WTC11 (cell line): ENCODE results near the gene CEP72. TPM values are rescaled to one million over a fixed set of nuclear protein-coding genes. Genes with fewer than 3 reads are reported as not detected.

Source experiments
- ATAC-seq: fragments of 200-7000 bp; cut with Tn5 transposase; 2 replicates; pipeline ENCODE4 v1.10.0; 2021; ENCODE audit warnings: mild to moderate bottlenecking, moderate library complexity
- CTCF ChIA-PET: fragments of 300-600 bp; sonication (Branson Sonifier 250); formaldehyde crosslinking; loops from one replicate; lab custom pipeline; 2021; ENCODE audit warnings: antibody characterized with exemption; lab: Charles Lee
- POLR2A ChIA-PET: fragments of 350-600 bp; sonication (Branson Sonifier 250); formaldehyde crosslinking; loops from one replicate; lab custom pipeline; 2021; ENCODE audit warnings: antibody characterized with exemption; lab: Charles Lee
- DNase-seq: peaks from one replicate; pipeline ENCODE4 v3.0.0; 2021; ENCODE audit warnings: low spot score
- H3K27ac Mint-ChIP-seq: 2 replicates; pipeline ENCODE4 v1.8.0; 2021; ENCODE audit warnings: mixed read lengths
- H3K27me3 Mint-ChIP-seq: 2 replicates; pipeline ENCODE4 v1.8.0; 2021; ENCODE audit warnings: low read depth, mild to moderate bottlenecking, moderate library complexity, mixed read lengths
- H3K36me3 Mint-ChIP-seq: 2 replicates; pipeline ENCODE4 v1.8.0; 2021; ENCODE audit warnings: mixed read lengths
- H3K4me1 Mint-ChIP-seq: 2 replicates; pipeline ENCODE4 v1.8.0; 2022; ENCODE audit warnings: mixed read lengths
- H3K4me3 Mint-ChIP-seq: 2 replicates; pipeline ENCODE4 v1.8.0; 2021; ENCODE audit warnings: mild to moderate bottlenecking, moderate library complexity, mixed read lengths
- H3K9me3 Mint-ChIP-seq: 2 replicates; pipeline ENCODE4 v1.8.0; 2021; ENCODE audit warnings: mixed read lengths
- FOXK1 ChIP-seq: sonication (generic); formaldehyde crosslinking; IDR thresholded peaks from 2 replicates; pipeline ENCODE4 v1.8.0; 2022; ENCODE audit warnings: mild to moderate bottlenecking, moderate library complexity, missing genetic modification reagents
- JUN ChIP-seq: sonication (generic); formaldehyde crosslinking; IDR thresholded peaks from 2 replicates; pipeline ENCODE4 v1.8.0; 2023; ENCODE audit warnings: mild to moderate bottlenecking, missing genetic modification reagents
- MXD4 ChIP-seq: fragments of 250-450 bp; sonication (Bioruptor Pico); IDR thresholded peaks from 2 replicates; pipeline ENCODE4 v1.8.0; 2021; ENCODE audit warnings: mild to moderate bottlenecking, moderate library complexity, borderline replicate concordance
- NFYB ChIP-seq: sonication (generic); formaldehyde crosslinking; conservative IDR thresholded peaks from 2 replicates; pipeline ENCODE4 v1.8.0; 2022; ENCODE audit warnings: low read depth, missing genetic modification reagents
- NR2C2 ChIP-seq: sonication (generic); formaldehyde crosslinking; IDR thresholded peaks from 2 replicates; pipeline ENCODE4 v1.8.0; 2022; ENCODE audit warnings: mild to moderate bottlenecking, missing genetic modification reagents
- RORB ChIP-seq: fragments of 250-450 bp; sonication (Bioruptor Pico); IDR thresholded peaks from 2 replicates; pipeline ENCODE4 v1.9.0; 2021; ENCODE audit warnings: mild to moderate bottlenecking
- SMAD4 ChIP-seq: sonication (generic); formaldehyde crosslinking; IDR thresholded peaks from 2 replicates; pipeline ENCODE4 v1.8.0; 2022; ENCODE audit warnings: mild to moderate bottlenecking, missing genetic modification reagents
- SOX15 ChIP-seq: fragments of 250-450 bp; sonication (Bioruptor Pico); IDR thresholded peaks from 2 replicates; pipeline ENCODE4 v1.9.0; 2021; ENCODE audit warnings: mild to moderate bottlenecking
- TEAD4 ChIP-seq: sonication (generic); formaldehyde crosslinking; IDR thresholded peaks from 2 replicates; pipeline ENCODE4 v1.8.0; 2022; ENCODE audit warnings: mild to moderate bottlenecking, missing genetic modification reagents
- ZBTB21 ChIP-seq: sonication (generic); formaldehyde crosslinking; IDR thresholded peaks from 2 replicates; pipeline ENCODE4 v1.8.1; 2023; ENCODE audit warnings: mild to moderate bottlenecking, missing genetic modification reagents, borderline replicate concordance
- ZNF219 ChIP-seq: sonication (generic); formaldehyde crosslinking; IDR thresholded peaks from 2 replicates; pipeline ENCODE4 v1.8.0; 2023; ENCODE audit warnings: missing genetic modification reagents, mild to moderate bottlenecking, borderline replicate concordance
- ZNF263 ChIP-seq: sonication (generic); formaldehyde crosslinking; IDR thresholded peaks from 2 replicates; pipeline ENCODE4 v1.8.1; 2022; ENCODE audit warnings: low read depth, mild to moderate bottlenecking, moderate library complexity, missing genetic modification reagents
- ZNF317 ChIP-seq: sonication (generic); formaldehyde crosslinking; IDR thresholded peaks from 2 replicates; pipeline ENCODE4 v1.8.1; 2023; ENCODE audit warnings: low read depth, mild to moderate bottlenecking, moderate library complexity, missing genetic modification reagents, borderline replicate concordance
- ZNF396 ChIP-seq: fragments of 250-450 bp; sonication (Bioruptor Pico); IDR thresholded peaks from 2 replicates; pipeline ENCODE4 v1.8.0; 2021; ENCODE audit warnings: mild to moderate bottlenecking, moderate library complexity, borderline replicate concordance
- ZNF416 ChIP-seq: fragments of 250-450 bp; sonication (Bioruptor Pico); IDR thresholded peaks from 2 replicates; pipeline ENCODE4 v1.9.0; 2021; ENCODE audit warnings: mild to moderate bottlenecking, inconsistent platforms
- ZNF423 ChIP-seq: fragments of 250-450 bp; sonication (Bioruptor Pico); IDR thresholded peaks from 2 replicates; pipeline ENCODE4 v2.1.2; 2022; ENCODE audit warnings: mild to moderate bottlenecking, moderate library complexity
- total RNA-seq: library from RNA; stranded (reverse); gene quantifications from 3 replicates; pipeline ENCODE4 v1.2.3, GENCODE V29; 2021
- TF ChIP-seq, protein P1 (sequence below): sonication (generic); formaldehyde crosslinking; conservative IDR thresholded peaks from 2 replicates; pipeline ENCODE4 v1.8.1; 2022; ENCODE audit warnings: mild to moderate bottlenecking, missing genetic modification reagents
- TF ChIP-seq, protein P2 (sequence below): sonication (generic); formaldehyde crosslinking; IDR thresholded peaks from 2 replicates; pipeline ENCODE4 v1.8.0; 2022; ENCODE audit warnings: mild to moderate bottlenecking, missing genetic modification reagents
- TF ChIP-seq, protein P3 (sequence below): sonication (generic); formaldehyde crosslinking; IDR thresholded peaks from 2 replicates; pipeline ENCODE4 v1.8.1; 2023; ENCODE audit warnings: mild to moderate bottlenecking, moderate library complexity, missing genetic modification reagents
- TF ChIP-seq, protein P4 (sequence below): sonication (generic); formaldehyde crosslinking; IDR thresholded peaks from 2 replicates; pipeline ENCODE4 v1.8.0; 2023; ENCODE audit warnings: missing genetic modification reagents, mild to moderate bottlenecking, borderline replicate concordance
- TF ChIP-seq, protein P5 (sequence below): sonication (generic); formaldehyde crosslinking; IDR thresholded peaks from 2 replicates; pipeline ENCODE4 v1.8.1; 2023; ENCODE audit warnings: mild to moderate bottlenecking, missing genetic modification reagents

CEP72 gene
- total RNA-seq, 1 experiment from 2014 or later, result 26.6 TPM

DNA sequence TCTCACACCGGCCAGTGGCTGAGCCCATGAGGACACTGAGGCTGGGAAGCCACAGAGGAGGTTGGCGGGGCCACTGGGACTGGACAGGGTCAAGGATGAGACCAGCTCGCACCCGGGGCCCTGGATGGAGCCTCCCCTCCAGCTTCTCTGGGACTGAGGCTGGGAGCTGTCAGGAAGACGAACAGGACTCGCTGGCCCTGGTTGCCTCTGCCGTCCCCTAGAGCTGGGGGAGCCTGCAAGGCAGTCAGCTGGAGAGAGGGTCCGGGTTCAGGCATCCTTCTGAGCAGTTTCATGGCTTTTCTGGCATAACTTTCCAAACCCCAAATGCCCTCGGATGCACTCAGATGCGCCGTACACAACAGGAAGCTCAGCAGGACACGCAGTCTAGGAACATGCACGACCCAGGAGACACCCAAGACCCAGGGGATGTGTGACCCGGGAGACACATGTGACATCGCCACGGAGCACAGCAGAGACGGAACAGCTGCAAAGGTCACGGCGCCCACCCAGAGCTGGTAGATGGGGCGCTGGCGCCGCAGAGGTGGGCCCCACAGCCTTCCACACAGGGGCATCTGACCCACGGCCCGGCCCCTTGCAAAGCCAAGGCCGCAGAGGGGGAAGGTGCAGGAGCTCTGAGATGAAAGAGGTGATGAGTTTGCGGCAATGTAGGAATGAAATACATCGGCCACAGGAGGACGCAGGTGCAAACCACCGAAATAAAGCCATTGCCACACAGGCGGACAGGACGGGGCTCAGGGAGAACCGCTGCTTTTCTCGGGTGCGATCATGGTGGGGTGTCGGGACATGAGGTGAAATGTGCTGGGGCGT, 63.9 kb downstream of the CEP72 start:
- POLR2A ChIA-PET, result no interaction called here
- Mint-ChIP-seq H3K27ac (no peak overlapping the region), H3K9me3 (no peaks in the 10 kb centered on the region), H3K36me3 (no peaks in the 10 kb centered on the region), H3K27me3 (peaks cover 17% of the 10 kb centered on the region), H3K4me1 (0 out of 2 replicates have a peak, but pooled peaks cover 5% of the 10 kb centered on the region), H3K4me3 (no peak overlapping the region)
- no peak for TF ChIP-seq ZNF219 (CRISPR knock-in tag)
- TF ChIP-seq TEAD4 (CRISPR knock-in tag), result no peak
- TF ChIP-seq ZBTB21, result no peak
- TF ChIP-seq, protein P1, sequence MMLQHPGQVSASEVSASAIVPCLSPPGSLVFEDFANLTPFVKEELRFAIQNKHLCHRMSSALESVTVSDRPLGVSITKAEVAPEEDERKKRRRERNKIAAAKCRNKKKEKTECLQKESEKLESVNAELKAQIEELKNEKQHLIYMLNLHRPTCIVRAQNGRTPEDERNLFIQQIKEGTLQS, result no peak
- TF ChIP-seq, protein P2, sequence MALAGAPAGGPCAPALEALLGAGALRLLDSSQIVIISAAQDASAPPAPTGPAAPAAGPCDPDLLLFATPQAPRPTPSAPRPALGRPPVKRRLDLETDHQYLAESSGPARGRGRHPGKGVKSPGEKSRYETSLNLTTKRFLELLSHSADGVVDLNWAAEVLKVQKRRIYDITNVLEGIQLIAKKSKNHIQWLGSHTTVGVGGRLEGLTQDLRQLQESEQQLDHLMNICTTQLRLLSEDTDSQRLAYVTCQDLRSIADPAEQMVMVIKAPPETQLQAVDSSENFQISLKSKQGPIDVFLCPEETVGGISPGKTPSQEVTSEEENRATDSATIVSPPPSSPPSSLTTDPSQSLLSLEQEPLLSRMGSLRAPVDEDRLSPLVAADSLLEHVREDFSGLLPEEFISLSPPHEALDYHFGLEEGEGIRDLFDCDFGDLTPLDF, result no peak
- no peak for TF ChIP-seq ZNF263 (CRISPR knock-in tag)
- no peak for TF ChIP-seq NR2C2 (CRISPR knock-in tag)
- TF ChIP-seq JUN (CRISPR knock-in tag), result no peak
- no peak for TF ChIP-seq SMAD4 (CRISPR knock-in tag)
- no peak for TF ChIP-seq FOXK1 (CRISPR knock-in tag)
- TF ChIP-seq RORB, result no peak
- no peak for TF ChIP-seq MXD4 (CRISPR knock-in tag)
- TF ChIP-seq SOX15 (CRISPR knock-in tag), result no peak
- TF ChIP-seq ZNF396, result no peak
- TF ChIP-seq, protein P3, sequence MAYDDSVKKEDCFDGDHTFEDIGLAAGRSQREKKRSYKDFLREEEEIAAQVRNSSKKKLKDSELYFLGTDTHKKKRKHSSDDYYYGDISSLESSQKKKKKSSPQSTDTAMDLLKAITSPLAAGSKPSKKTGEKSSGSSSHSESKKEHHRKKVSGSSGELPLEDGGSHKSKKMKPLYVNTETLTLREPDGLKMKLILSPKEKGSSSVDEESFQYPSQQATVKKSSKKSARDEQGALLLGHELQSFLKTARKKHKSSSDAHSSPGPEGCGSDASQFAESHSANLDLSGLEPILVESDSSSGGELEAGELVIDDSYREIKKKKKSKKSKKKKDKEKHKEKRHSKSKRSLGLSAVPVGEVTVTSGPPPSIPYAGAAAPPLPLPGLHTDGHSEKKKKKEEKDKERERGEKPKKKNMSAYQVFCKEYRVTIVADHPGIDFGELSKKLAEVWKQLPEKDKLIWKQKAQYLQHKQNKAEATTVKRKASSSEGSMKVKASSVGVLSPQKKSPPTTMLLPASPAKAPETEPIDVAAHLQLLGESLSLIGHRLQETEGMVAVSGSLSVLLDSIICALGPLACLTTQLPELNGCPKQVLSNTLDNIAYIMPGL (CRISPR knock-in tag), result no peak
- TF ChIP-seq, protein P4, sequence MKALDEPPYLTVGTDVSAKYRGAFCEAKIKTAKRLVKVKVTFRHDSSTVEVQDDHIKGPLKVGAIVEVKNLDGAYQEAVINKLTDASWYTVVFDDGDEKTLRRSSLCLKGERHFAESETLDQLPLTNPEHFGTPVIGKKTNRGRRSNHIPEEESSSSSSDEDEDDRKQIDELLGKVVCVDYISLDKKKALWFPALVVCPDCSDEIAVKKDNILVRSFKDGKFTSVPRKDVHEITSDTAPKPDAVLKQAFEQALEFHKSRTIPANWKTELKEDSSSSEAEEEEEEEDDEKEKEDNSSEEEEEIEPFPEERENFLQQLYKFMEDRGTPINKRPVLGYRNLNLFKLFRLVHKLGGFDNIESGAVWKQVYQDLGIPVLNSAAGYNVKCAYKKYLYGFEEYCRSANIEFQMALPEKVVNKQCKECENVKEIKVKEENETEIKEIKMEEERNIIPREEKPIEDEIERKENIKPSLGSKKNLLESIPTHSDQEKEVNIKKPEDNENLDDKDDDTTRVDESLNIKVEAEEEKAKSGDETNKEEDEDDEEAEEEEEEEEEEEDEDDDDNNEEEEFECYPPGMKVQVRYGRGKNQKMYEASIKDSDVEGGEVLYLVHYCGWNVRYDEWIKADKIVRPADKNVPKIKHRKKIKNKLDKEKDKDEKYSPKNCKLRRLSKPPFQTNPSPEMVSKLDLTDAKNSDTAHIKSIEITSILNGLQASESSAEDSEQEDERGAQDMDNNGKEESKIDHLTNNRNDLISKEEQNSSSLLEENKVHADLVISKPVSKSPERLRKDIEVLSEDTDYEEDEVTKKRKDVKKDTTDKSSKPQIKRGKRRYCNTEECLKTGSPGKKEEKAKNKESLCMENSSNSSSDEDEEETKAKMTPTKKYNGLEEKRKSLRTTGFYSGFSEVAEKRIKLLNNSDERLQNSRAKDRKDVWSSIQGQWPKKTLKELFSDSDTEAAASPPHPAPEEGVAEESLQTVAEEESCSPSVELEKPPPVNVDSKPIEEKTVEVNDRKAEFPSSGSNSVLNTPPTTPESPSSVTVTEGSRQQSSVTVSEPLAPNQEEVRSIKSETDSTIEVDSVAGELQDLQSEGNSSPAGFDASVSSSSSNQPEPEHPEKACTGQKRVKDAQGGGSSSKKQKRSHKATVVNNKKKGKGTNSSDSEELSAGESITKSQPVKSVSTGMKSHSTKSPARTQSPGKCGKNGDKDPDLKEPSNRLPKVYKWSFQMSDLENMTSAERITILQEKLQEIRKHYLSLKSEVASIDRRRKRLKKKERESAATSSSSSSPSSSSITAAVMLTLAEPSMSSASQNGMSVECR (CRISPR knock-in tag), result no peak
- TF ChIP-seq ZNF423, result no peak
- TF ChIP-seq ZNF317 (CRISPR knock-in tag), result no peak
- CTCF ChIA-PET, result interaction anchor here (1.0 kb wide), 1 partner anchor 82 kb away, joined by 3 read pairs; no protein-coding TSS in a partner anchor
- no peak for DNase-seq
- ATAC-seq, result no peak

DNA sequence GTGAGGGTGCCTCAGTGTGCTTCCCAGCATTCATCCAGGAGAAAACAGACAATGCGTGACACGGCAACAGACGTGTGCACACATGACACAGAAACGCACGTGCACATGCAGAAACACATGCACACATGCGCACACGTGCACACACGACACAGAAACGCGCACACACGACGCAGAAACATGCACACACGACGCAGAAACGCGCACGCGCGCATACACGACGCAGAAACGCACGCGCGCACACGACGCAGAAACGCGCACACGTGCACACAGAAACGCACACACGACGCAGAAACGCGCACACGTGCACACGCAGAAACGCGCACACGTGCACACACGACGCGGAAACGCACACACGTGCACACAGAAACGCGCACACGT, 64.5 kb downstream of the CEP72 start:
- ATAC-seq, result no peak
- no peak for TF ChIP-seq ZNF416 (CRISPR knock-in tag)
- no peak for TF ChIP-seq ZNF263 (CRISPR knock-in tag)
- TF ChIP-seq, protein P5, sequence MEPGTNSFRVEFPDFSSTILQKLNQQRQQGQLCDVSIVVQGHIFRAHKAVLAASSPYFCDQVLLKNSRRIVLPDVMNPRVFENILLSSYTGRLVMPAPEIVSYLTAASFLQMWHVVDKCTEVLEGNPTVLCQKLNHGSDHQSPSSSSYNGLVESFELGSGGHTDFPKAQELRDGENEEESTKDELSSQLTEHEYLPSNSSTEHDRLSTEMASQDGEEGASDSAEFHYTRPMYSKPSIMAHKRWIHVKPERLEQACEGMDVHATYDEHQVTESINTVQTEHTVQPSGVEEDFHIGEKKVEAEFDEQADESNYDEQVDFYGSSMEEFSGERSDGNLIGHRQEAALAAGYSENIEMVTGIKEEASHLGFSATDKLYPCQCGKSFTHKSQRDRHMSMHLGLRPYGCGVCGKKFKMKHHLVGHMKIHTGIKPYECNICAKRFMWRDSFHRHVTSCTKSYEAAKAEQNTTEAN (CRISPR knock-in tag), result no peak
- TF ChIP-seq NFYB (CRISPR knock-in tag), result no peak
- H3K27me3 Mint-ChIP-seq, result peaks cover 17% of the 10 kb centered on the region
- no peak overlapping the region for H3K27ac Mint-ChIP-seq
- no peak overlapping the region for H3K4me3 Mint-ChIP-seq
- no peaks in the 10 kb centered on the region for H3K9me3 Mint-ChIP-seq
- no peak for DNase-seq
- H3K36me3 Mint-ChIP-seq, result no peaks in the 10 kb centered on the region
- 0 out of 2 replicates have a peak, but pooled peaks cover 5% of the 10 kb centered on the region for H3K4me1 Mint-ChIP-seq
- ChIA-PET POLR2A (no interaction called here), CTCF (interaction anchor here (1.0 kb wide), 1 partner anchor 82 kb away, joined by 3 read pairs; no protein-coding TSS in a partner anchor)
